Uterus (tissue), 2 donors: ENCODE measurements around the gene UXS1.

ENCODE experiments used
- POLR2A ChIP-seq, 2 donors: fragments of 450-650 bp; IDR thresholded peaks; one replicate each; pipeline ENCODE4 v1.6.1; 2016; ENCODE audit warnings: antibody characterized with exemption in 2 of 2, mild to moderate bottlenecking in 1 of 2, moderate library complexity in 1 of 2
- TF ChIP-seq, protein P1 (sequence below), 4 experiments: fragments of 200-600 bp in 2 of 4; fragments of 450-650 bp in 2 of 4; sonication (generic) in 2 of 4; IDR thresholded peaks; one replicate each; pipeline ENCODE4 v1.5.1; 2016 to 2019; ENCODE audit warnings: antibody characterized with exemption in 4 of 4, mild to moderate bottlenecking in 2 of 4, moderate library complexity in 1 of 4

DNA sequence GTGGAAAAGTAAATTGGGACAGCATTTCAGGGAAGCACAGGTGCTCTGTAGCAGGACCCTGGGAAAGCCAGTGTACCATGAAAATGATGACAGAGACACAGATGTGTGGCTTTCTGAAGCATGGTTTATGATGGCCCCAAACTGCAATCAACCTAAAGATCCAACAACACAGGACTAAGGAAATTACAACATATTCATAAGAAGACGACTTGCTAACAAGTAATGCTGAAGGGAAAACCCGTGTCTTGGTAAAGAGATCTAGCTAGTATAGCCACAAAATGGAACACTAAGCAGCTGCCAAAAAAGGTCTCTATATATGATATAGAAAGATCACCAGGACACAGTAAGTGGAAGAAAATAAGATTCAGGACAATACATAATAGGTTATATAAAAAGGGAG is 53.2 kb downstream of the UXS1 start:
- TF ChIP-seq, protein P1, sequence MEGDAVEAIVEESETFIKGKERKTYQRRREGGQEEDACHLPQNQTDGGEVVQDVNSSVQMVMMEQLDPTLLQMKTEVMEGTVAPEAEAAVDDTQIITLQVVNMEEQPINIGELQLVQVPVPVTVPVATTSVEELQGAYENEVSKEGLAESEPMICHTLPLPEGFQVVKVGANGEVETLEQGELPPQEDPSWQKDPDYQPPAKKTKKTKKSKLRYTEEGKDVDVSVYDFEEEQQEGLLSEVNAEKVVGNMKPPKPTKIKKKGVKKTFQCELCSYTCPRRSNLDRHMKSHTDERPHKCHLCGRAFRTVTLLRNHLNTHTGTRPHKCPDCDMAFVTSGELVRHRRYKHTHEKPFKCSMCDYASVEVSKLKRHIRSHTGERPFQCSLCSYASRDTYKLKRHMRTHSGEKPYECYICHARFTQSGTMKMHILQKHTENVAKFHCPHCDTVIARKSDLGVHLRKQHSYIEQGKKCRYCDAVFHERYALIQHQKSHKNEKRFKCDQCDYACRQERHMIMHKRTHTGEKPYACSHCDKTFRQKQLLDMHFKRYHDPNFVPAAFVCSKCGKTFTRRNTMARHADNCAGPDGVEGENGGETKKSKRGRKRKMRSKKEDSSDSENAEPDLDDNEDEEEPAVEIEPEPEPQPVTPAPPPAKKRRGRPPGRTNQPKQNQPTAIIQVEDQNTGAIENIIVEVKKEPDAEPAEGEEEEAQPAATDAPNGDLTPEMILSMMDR (IDR thresholded peaks at IDR 0.05) = no peak
- TF ChIP-seq POLR2A (IDR thresholded peaks at IDR 0.05) = no peak
